GM21619 (cell line): Measurements from ENCODE around the gene NASP.

Experiments used
- ATAC-seq: cut with Tn5 transposase; IDR thresholded peaks from one replicate; pipeline ENCODE4 v1.9.1; 2021; ENCODE audit not compliant: unreplicated experiment

Gene NASP

GRCh38 chr1:45666836-45667235 is 83.0 kb downstream of the NASP start:
- ATAC-seq = no peak

- no peak for ATAC-seq
These were observed 83.7 kb downstream of the NASP start for GRCh38 chr1:45667321-45668111.
